ENCODE data around the gene VSIG2. TPM values are rescaled to one million over a fixed set of nuclear protein-coding genes. Genes with fewer than 3 reads are reported as not detected.

The VSIG2 gene
- total and polyA plus RNA-seq, 2 experiments from 2014 or later: not detected

- no peak for TF ChIP-seq JUNB (IDR thresholded peaks at IDR 0.05; ENCODE audit: unreplicated experiment)
- no peak for TF ChIP-seq EZH2phosphoT487 (IDR thresholded peaks at IDR 0.05; ENCODE audit: unreplicated experiment)
- TF ChIP-seq CREB1 (CRISPR knock-in tag; IDR thresholded peaks at IDR 0.05; ENCODE audit: low read depth): no peak
- no peak for TF ChIP-seq ZNF331 (CRISPR knock-in tag; IDR thresholded peaks at IDR 0.05; ENCODE audit: low read depth)
- TF ChIP-seq EZH2 (IDR thresholded peaks at IDR 0.05; ENCODE audit: low read depth, unreplicated experiment): no peak
- no peak for TF ChIP-seq CTCF (conservative IDR thresholded peaks at IDR 0.05; ENCODE audit: low read depth in 2 of 2)
- TF ChIP-seq, protein P1, sequence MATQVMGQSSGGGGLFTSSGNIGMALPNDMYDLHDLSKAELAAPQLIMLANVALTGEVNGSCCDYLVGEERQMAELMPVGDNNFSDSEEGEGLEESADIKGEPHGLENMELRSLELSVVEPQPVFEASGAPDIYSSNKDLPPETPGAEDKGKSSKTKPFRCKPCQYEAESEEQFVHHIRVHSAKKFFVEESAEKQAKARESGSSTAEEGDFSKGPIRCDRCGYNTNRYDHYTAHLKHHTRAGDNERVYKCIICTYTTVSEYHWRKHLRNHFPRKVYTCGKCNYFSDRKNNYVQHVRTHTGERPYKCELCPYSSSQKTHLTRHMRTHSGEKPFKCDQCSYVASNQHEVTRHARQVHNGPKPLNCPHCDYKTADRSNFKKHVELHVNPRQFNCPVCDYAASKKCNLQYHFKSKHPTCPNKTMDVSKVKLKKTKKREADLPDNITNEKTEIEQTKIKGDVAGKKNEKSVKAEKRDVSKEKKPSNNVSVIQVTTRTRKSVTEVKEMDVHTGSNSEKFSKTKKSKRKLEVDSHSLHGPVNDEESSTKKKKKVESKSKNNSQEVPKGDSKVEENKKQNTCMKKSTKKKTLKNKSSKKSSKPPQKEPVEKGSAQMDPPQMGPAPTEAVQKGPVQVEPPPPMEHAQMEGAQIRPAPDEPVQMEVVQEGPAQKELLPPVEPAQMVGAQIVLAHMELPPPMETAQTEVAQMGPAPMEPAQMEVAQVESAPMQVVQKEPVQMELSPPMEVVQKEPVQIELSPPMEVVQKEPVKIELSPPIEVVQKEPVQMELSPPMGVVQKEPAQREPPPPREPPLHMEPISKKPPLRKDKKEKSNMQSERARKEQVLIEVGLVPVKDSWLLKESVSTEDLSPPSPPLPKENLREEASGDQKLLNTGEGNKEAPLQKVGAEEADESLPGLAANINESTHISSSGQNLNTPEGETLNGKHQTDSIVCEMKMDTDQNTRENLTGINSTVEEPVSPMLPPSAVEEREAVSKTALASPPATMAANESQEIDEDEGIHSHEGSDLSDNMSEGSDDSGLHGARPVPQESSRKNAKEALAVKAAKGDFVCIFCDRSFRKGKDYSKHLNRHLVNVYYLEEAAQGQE (IDR thresholded peaks at IDR 0.05; ENCODE audit: unreplicated experiment): no peak
- TF ChIP-seq NANOG (IDR thresholded peaks at IDR 0.05; ENCODE audit: borderline replicate concordance): no peak
Observed at GRCh38 chr11:124754309-124754708, 2.3 kb upstream of the VSIG2 start (continued).

DNA sequence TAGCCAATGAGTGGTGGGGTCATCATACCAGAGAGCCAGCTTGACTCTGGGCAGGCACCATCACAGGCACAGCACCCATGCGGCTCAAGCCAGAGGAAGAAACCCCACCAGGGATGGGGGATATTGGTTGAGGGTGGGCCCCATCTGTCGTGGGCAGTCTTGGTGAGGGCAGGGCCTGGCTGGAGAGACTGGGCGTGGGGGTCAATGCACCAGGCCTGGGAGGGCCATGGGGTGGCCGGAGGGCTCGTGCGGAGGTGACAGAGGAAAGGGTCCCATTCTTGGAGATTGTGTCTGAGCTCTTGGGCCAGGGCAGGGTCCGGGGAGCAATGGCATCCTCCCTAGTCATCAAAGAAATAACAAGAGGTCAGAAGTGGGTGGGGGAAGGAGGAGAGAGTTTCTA, 1.6 kb upstream of the VSIG2 start:
- no peak overlapping the region for H3K27ac Mint-ChIP-seq
- Histone ChIP-seq H3K27ac (ENCODE audit: low read depth) (no peak overlapping the region), H3K4me2 (no peak overlapping the region), H3K79me2 (replicated peaks; ENCODE audit: insufficient read depth) (no peaks in the 10 kb centered on the region), H3K36me3 (ENCODE audit: insufficient read depth) (no peaks in the 10 kb centered on the region), H3K9me2 (ENCODE audit: insufficient read depth) (no peaks in the 10 kb centered on the region), H3K4me1 (ENCODE audit: insufficient read depth) (peaks cover 43% of the 10 kb centered on the region), H4K20me1 (replicated peaks; ENCODE audit: insufficient read depth) (peaks cover 12% of the 10 kb centered on the region), H3F3A (replicated peaks; ENCODE audit: low read depth) (peaks cover 8% of the 10 kb centered on the region; the same call in 1 of the 2 replicates), H2AFZ (no peak overlapping the region), H3K4me3 (no peak overlapping the region), H3K27me3 (ENCODE audit: insufficient read depth) (peaks cover 100% of the 10 kb centered on the region)
- peaks cover 98% of the 10 kb centered on the region for H3K27me3 Mint-ChIP-seq (ENCODE audit: insufficient read depth, low read depth, poor library complexity)
- no peaks in the 10 kb centered on the region; the same call in 1 of the 3 replicates for H3K9me3 Mint-ChIP-seq
- no peak overlapping the region for H3K4me3 Mint-ChIP-seq
- no peak for DNase-seq (ENCODE audit: low spot score)
- H3K36me3 Mint-ChIP-seq (ENCODE audit: low read depth): no peaks in the 10 kb centered on the region
- ATAC-seq: no peak
- H3K4me1 Mint-ChIP-seq: peaks cover 35% of the 10 kb centered on the region
- TF ChIP-seq CTCF (conservative IDR thresholded peaks at IDR 0.05; ENCODE audit: low read depth in 2 of 2) (no peak), NANOG (IDR thresholded peaks at IDR 0.05; ENCODE audit: borderline replicate concordance) (no peak), JUNB (IDR thresholded peaks at IDR 0.05; ENCODE audit: unreplicated experiment) (no peak), STAT1 (IDR thresholded peaks at IDR 0.05; ENCODE audit: unreplicated experiment) (no peak), POLR2AphosphoS5 (IDR thresholded peaks at IDR 0.05; ENCODE audit: low read depth) (no peak), ZNF114 (CRISPR knock-in tag; IDR thresholded peaks at IDR 0.05) (no peak), EZH2phosphoT487 (IDR thresholded peaks at IDR 0.05; ENCODE audit: unreplicated experiment) (no peak)
- TF ChIP-seq, protein P1 (IDR thresholded peaks at IDR 0.05; ENCODE audit: unreplicated experiment): no peak
- TF ChIP-seq, protein P2, sequence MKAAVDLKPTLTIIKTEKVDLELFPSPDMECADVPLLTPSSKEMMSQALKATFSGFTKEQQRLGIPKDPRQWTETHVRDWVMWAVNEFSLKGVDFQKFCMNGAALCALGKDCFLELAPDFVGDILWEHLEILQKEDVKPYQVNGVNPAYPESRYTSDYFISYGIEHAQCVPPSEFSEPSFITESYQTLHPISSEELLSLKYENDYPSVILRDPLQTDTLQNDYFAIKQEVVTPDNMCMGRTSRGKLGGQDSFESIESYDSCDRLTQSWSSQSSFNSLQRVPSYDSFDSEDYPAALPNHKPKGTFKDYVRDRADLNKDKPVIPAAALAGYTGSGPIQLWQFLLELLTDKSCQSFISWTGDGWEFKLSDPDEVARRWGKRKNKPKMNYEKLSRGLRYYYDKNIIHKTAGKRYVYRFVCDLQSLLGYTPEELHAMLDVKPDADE (IDR thresholded peaks at IDR 0.05): no peak

All from GM23338 (cell line).